ENCODE data around the gene PPIF.

PPIF gene

DNA sequence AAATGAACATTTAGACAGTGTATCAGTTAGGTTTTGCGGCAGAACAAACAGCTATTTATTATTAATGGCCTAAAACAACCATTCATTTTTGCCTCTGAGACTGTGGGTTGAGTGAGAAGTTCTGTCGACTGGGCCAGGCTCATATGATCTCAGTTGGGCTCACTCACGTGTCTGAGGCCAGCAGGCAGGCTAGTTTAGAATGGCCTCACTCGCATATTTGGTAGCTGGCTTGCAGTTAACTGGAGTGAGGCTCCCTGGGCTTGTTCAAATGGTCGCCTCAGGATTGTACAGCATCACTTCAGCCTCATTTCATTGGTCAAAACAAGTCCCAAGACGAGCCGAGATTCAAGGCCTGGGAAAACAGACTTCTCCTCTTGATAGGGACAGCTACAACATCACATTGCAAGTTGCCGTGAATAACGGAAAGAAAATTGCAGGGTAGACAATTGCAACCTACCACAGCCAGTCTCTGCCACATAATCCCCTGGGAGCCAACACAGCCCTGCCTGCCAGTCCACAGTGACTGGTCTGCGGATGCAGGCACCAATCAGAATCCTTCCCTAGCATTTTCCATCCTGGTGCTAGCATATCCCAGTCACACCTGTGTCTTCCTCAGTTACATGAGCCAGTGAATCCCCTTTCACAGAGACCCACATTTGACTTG, 23.1 kb upstream of the PPIF start:
- Histone ChIP-seq H3K4me1 (ENCODE audit: control extremely low read depth in 1 of 4, control insufficient read depth in 4 of 4, insufficient read depth in 4 of 4, low read length in 3 of 4) (peaks cover 36 to 60% (median 54%) of the 10 kb centered on the region in 4 experiments), H3K9me3 (ENCODE audit: control extremely low read depth in 1 of 5, control insufficient read depth in 4 of 5, insufficient read depth in 2 of 5, low read depth in 1 of 5, low read length in 4 of 5) (no peaks in the 10 kb centered on the region), H3K27ac (ENCODE audit: insufficient read depth in 1 of 2, low read depth in 1 of 2, low read length in 2 of 2, poor library complexity in 1 of 2, severe bottlenecking in 2 of 2) (no peak overlapping the region), H3K4me3 (ENCODE audit: control insufficient read depth in 1 of 7, extremely low read depth in 1 of 7, insufficient read depth in 4 of 7, low read depth in 2 of 7, low read length in 6 of 7) (no peak overlapping the region), H3K27me3 (replicated peaks in 2 of 5; ENCODE audit: control insufficient read depth in 4 of 5, insufficient read depth in 5 of 5, low read length in 4 of 5) (no peaks in the 10 kb centered on the region), H3K36me3 (ENCODE audit: control insufficient read depth in 4 of 4, insufficient read depth in 4 of 4, low read length in 3 of 4) (no peaks in the 10 kb centered on the region)
- 92% methylated on average over 8 of the region's 10 CpGs for WGBS (ENCODE audit: insufficient coverage)
- no peak for DNase-seq
- ChIA-PET POLR2A (no interaction called here), CTCF (interaction anchor here (1.1 to 5.4 kb wide), 4 partner anchors 9 to 22 kb away, joined by 3 to 44 read pairs (median 16); partner anchors contain the start of gene PPIF)

DNA sequence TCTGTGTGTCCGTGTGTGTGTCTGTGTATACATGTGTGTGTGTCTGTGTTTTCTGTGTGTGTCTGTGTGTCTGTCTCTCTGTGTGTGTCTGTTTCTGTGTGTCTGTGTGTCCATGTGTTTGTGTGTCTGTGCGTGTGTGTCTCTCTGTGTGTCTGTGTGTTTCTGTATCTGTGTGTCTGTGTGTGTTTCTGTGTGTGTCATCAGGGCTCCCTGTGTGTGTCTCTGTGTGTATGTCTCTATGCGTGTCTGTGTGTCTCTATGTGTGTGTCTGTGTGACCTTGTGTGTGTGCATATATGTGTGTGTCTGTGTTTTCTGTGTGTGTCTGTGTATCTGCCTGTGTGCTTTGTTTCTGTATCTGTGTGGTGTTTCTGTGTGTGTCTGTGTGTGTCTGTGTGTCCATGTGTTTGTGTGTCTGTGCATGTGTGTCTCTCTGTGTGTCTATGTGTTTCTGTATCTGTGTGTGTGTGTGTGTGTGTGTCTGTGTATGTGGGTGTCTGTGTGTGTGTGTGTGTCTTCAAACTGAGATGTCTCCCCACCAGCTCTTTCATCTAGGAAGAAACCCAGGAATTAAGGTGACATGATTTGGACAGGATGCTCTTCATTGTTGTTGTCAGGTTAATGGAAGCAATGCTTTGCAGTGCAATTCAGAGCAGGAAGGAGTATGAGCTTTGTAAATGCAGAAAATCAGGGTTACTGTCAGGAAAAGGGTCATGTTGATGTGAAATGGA, 20.7 kb upstream of the PPIF start:
- CTCF ChIA-PET, result interaction anchor here (0.5 to 1.6 kb wide), 4 partner anchors 19 to 40 kb away, joined by 3 to 11 read pairs (median 3); no protein-coding TSS in a partner anchor
- no peaks in the 10 kb centered on the region for H3K9me3 ChIP-seq (ENCODE audit: control extremely low read depth in 1 of 5, control insufficient read depth in 4 of 5, insufficient read depth in 2 of 5, low read depth in 1 of 5, low read length in 4 of 5)
- 89% methylated on average over 1 of the region's 3 CpGs for WGBS (ENCODE audit: insufficient coverage)
- H3K36me3 ChIP-seq (ENCODE audit: control insufficient read depth in 4 of 4, insufficient read depth in 4 of 4, low read length in 3 of 4), result no peaks in the 10 kb centered on the region
- POLR2A ChIA-PET, result no interaction called here
- no peaks in the 10 kb centered on the region for H3K27me3 ChIP-seq (replicated peaks in 2 of 5; ENCODE audit: control insufficient read depth in 4 of 5, insufficient read depth in 5 of 5, low read length in 4 of 5)
- no peak for DNase-seq
- H3K4me1 ChIP-seq (ENCODE audit: control extremely low read depth in 1 of 4, control insufficient read depth in 4 of 4, insufficient read depth in 4 of 4, low read length in 3 of 4), result peaks cover 19 to 36% (median 33%) of the 10 kb centered on the region in 4 experiments
- H3K27ac ChIP-seq (ENCODE audit: insufficient read depth in 1 of 2, low read depth in 1 of 2, low read length in 2 of 2, poor library complexity in 1 of 2, severe bottlenecking in 2 of 2), result no peak overlapping the region
- H3K4me3 ChIP-seq (ENCODE audit: control insufficient read depth in 1 of 7, extremely low read depth in 1 of 7, insufficient read depth in 4 of 7, low read depth in 2 of 7, low read length in 6 of 7), result no peak overlapping the region

DNA sequence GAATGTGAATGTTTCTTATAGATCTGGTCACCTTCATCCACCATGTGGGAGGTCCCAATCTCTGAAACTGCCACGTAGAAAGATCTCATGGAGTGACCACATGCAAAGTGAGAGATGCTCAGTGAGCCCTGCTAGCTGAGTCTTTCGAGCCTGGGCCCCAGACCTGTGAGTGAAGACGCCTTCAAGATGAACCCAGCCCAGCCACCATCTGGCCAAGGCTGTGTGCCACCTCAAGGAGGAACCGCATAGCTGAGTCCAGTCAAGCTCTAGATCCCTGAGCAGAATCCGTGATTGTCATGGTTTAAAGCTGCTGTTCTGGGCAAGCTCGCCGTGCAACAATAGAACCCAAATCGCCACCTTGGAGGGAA, 20.2 kb upstream of the PPIF start:
- WGBS (ENCODE audit: insufficient coverage), result 98% methylated on average over 8 of the region's 8 CpGs
- POLR2A ChIA-PET, result no interaction called here
- no peak overlapping the region for H3K4me3 ChIP-seq (ENCODE audit: control insufficient read depth in 1 of 7, extremely low read depth in 1 of 7, insufficient read depth in 4 of 7, low read depth in 2 of 7, low read length in 6 of 7)
- H3K36me3 ChIP-seq (ENCODE audit: control insufficient read depth in 4 of 4, insufficient read depth in 4 of 4, low read length in 3 of 4), result no peaks in the 10 kb centered on the region
- no peak for DNase-seq
- CTCF ChIA-PET, result interaction anchor here (0.5 to 1.6 kb wide), 4 partner anchors 19 to 41 kb away, joined by 3 to 11 read pairs (median 3); no protein-coding TSS in a partner anchor
- no peaks in the 10 kb centered on the region for H3K27me3 ChIP-seq (replicated peaks in 2 of 5; ENCODE audit: control insufficient read depth in 4 of 5, insufficient read depth in 5 of 5, low read length in 4 of 5)
- H3K27ac ChIP-seq (ENCODE audit: insufficient read depth in 1 of 2, low read depth in 1 of 2, low read length in 2 of 2, poor library complexity in 1 of 2, severe bottlenecking in 2 of 2), result no peak overlapping the region
- H3K4me1 ChIP-seq (ENCODE audit: control extremely low read depth in 1 of 4, control insufficient read depth in 4 of 4, insufficient read depth in 4 of 4, low read length in 3 of 4), result peaks cover 14 to 31% (median 28%) of the 10 kb centered on the region in 4 experiments
- H3K9me3 ChIP-seq (ENCODE audit: control extremely low read depth in 1 of 5, control insufficient read depth in 4 of 5, insufficient read depth in 2 of 5, low read depth in 1 of 5, low read length in 4 of 5), result peaks cover 0 to 1% (median 0%) of the 10 kb centered on the region in 5 experiments

DNA sequence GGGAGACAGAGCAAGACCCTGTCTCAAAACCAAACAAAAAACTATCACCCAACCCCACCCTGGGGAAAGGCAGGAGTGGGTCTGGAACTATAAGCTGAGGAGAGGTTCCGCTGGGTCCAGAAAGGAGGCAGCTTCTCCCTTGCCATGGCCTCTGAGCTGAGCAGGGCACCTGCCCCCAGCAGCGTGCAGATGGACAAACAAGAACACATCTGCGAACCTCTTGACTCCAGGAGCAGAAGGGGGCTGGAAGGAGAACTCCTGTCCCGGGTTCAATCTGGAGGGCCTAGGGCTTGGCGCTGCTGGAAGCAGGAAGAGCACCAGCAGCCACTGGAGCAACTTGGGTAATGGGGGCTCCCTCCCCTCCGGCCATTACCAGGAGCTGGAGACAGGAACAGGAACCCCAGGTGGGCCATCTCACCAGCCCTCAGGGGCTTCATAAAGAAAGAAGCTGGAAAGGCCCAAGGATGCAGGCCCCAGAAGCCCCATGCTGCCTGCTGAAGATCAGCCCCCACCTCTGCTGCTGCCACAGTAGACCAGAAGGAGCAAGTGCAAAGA, 19.0 kb upstream of the PPIF start:
- ChIA-PET CTCF (interaction anchor here (0.9 to 1.6 kb wide), 2 partner anchors 17 to 21 kb away, joined by 4 to 11 read pairs; no protein-coding TSS in a partner anchor), POLR2A (no interaction called here)
- WGBS (ENCODE audit: insufficient coverage), result 91% methylated on average over 6 of the region's 6 CpGs
- H3K4me1 ChIP-seq (ENCODE audit: control extremely low read depth in 1 of 4, control insufficient read depth in 4 of 4, insufficient read depth in 4 of 4, low read length in 3 of 4), result peaks cover 7 to 19% (median 17%) of the 10 kb centered on the region in 4 experiments
- no peaks in the 10 kb centered on the region for H3K36me3 ChIP-seq (ENCODE audit: control insufficient read depth in 4 of 4, insufficient read depth in 4 of 4, low read length in 3 of 4)
- no peak overlapping the region for H3K27ac ChIP-seq (ENCODE audit: insufficient read depth in 1 of 2, low read depth in 1 of 2, low read length in 2 of 2, poor library complexity in 1 of 2, severe bottlenecking in 2 of 2)
- no peak for DNase-seq
- no peaks in the 10 kb centered on the region for H3K27me3 ChIP-seq (replicated peaks in 2 of 5; ENCODE audit: control insufficient read depth in 4 of 5, insufficient read depth in 5 of 5, low read length in 4 of 5)
- H3K4me3 ChIP-seq (ENCODE audit: control insufficient read depth in 1 of 7, extremely low read depth in 1 of 7, insufficient read depth in 4 of 7, low read depth in 2 of 7, low read length in 6 of 7), result no peak overlapping the region
- peaks cover 0 to 2% (median 0%) of the 10 kb centered on the region in 5 experiments for H3K9me3 ChIP-seq (ENCODE audit: control extremely low read depth in 1 of 5, control insufficient read depth in 4 of 5, insufficient read depth in 2 of 5, low read depth in 1 of 5, low read length in 4 of 5)

DNA sequence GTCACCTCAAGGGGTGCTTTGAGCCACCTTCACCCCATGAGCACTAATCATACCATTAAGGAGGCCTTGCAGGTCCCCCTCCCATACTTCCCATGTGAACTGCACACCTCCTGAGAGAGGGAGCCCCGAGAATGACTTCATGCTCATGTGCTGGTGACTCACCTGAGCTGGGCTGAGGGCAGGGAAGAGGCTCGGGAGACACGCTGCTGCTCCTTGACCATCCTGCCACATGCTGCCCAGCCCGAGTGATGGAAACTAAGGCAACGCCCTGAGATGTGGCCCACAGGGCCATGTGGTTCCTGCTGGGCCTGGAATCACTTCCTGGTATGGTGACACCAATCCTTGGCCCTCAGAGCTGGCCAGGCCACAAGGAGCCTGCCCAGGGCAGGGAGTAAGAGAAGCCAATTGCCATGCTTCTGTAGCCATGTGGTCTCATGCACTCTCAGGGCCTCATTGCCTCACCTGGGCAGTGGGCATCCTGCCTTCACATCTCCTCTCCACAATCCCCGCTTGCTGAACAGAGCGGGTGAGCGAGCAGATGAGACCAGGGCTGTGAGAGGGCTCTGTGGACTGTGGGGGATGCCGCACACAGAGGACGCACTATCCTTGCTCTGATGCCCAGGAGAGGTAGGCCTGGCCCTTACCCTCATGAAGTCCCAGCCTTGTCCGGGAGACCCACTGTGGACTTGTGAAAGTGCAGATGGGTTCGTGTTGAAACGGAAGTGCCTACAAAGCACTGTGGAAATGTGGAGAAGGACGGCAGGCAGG, 18.3 kb upstream of the PPIF start:
- peaks cover 0 to 12% (median 10%) of the 10 kb centered on the region in 4 experiments for H3K4me1 ChIP-seq (ENCODE audit: control extremely low read depth in 1 of 4, control insufficient read depth in 4 of 4, insufficient read depth in 4 of 4, low read length in 3 of 4)
- no peaks in the 10 kb centered on the region for H3K27me3 ChIP-seq (replicated peaks in 2 of 5; ENCODE audit: control insufficient read depth in 4 of 5, insufficient read depth in 5 of 5, low read length in 4 of 5)
- no peak for DNase-seq
- ChIA-PET POLR2A (no interaction called here), CTCF (interaction anchor here (0.8 to 3.0 kb wide), 5 partner anchors 10 to 162 kb away, joined by 3 to 13 read pairs (median 3); no protein-coding TSS in a partner anchor)
- no peak overlapping the region for H3K27ac ChIP-seq (ENCODE audit: insufficient read depth in 1 of 2, low read depth in 1 of 2, low read length in 2 of 2, poor library complexity in 1 of 2, severe bottlenecking in 2 of 2)
- H3K4me3 ChIP-seq (ENCODE audit: control insufficient read depth in 1 of 7, extremely low read depth in 1 of 7, insufficient read depth in 4 of 7, low read depth in 2 of 7, low read length in 6 of 7), result no peak overlapping the region
- H3K36me3 ChIP-seq (ENCODE audit: control insufficient read depth in 4 of 4, insufficient read depth in 4 of 4, low read length in 3 of 4), result no peaks in the 10 kb centered on the region
- WGBS (ENCODE audit: insufficient coverage), result 93% methylated on average over 10 of the region's 14 CpGs
- peaks cover 0 to 2% (median 0%) of the 10 kb centered on the region in 5 experiments for H3K9me3 ChIP-seq (ENCODE audit: control extremely low read depth in 1 of 5, control insufficient read depth in 4 of 5, insufficient read depth in 2 of 5, low read depth in 1 of 5, low read length in 4 of 5)

DNA sequence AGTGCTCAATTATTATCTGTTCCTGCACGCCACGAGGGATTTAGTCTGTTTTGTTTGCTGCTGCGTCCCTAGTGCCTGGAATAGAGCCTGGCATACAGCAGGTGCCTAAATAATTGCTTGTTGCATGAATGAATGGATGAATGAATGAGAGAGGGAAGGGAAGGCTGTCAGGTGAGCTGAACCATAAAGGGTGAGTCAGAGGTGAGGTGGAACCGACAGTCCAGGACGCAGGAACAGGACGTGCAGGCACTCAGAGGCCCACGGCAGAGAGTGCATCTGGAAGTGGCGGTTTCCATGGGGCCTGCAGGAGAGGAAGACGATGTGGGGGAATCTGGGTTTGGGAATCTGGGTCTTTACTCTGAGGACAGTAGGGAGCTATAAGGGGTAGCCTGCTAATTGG, 17.7 kb upstream of the PPIF start:
- Histone ChIP-seq H3K27me3 (replicated peaks in 2 of 5; ENCODE audit: control insufficient read depth in 4 of 5, insufficient read depth in 5 of 5, low read length in 4 of 5) (no peaks in the 10 kb centered on the region), H3K4me1 (ENCODE audit: control extremely low read depth in 1 of 4, control insufficient read depth in 4 of 4, insufficient read depth in 4 of 4, low read length in 3 of 4) (peaks cover 0 to 6% (median 5%) of the 10 kb centered on the region in 4 experiments), H3K9me3 (ENCODE audit: control extremely low read depth in 1 of 5, control insufficient read depth in 4 of 5, insufficient read depth in 2 of 5, low read depth in 1 of 5, low read length in 4 of 5) (peaks cover 0 to 2% (median 0%) of the 10 kb centered on the region in 5 experiments), H3K27ac (ENCODE audit: insufficient read depth in 1 of 2, low read depth in 1 of 2, low read length in 2 of 2, poor library complexity in 1 of 2, severe bottlenecking in 2 of 2) (no peak overlapping the region), H3K36me3 (ENCODE audit: control insufficient read depth in 4 of 4, insufficient read depth in 4 of 4, low read length in 3 of 4) (no peaks in the 10 kb centered on the region), H3K4me3 (ENCODE audit: control insufficient read depth in 1 of 7, extremely low read depth in 1 of 7, insufficient read depth in 4 of 7, low read depth in 2 of 7, low read length in 6 of 7) (no peak overlapping the region)
- DNase-seq, result no peak
- WGBS (ENCODE audit: insufficient coverage), result 91% methylated on average over 7 of the region's 9 CpGs
- ChIA-PET CTCF (interaction anchor here (0.8 to 3.0 kb wide), 5 partner anchors 9 to 161 kb away, joined by 3 to 13 read pairs (median 3); no protein-coding TSS in a partner anchor), POLR2A (no interaction called here)
